ENCODE results near the gene HOOK2.
"Not testable (repeated sequence)": the region's sequence is repeated elsewhere in the genome, so short reads cannot be mapped to it uniquely, and the experiment has no call there.

Gene HOOK2, protein sequence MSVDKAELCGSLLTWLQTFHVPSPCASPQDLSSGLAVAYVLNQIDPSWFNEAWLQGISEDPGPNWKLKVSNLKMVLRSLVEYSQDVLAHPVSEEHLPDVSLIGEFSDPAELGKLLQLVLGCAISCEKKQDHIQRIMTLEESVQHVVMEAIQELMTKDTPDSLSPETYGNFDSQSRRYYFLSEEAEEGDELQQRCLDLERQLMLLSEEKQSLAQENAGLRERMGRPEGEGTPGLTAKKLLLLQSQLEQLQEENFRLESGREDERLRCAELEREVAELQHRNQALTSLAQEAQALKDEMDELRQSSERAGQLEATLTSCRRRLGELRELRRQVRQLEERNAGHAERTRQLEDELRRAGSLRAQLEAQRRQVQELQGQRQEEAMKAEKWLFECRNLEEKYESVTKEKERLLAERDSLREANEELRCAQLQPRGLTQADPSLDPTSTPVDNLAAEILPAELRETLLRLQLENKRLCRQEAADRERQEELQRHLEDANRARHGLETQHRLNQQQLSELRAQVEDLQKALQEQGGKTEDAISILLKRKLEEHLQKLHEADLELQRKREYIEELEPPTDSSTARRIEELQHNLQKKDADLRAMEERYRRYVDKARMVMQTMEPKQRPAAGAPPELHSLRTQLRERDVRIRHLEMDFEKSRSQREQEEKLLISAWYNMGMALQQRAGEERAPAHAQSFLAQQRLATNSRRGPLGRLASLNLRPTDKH

DNA sequence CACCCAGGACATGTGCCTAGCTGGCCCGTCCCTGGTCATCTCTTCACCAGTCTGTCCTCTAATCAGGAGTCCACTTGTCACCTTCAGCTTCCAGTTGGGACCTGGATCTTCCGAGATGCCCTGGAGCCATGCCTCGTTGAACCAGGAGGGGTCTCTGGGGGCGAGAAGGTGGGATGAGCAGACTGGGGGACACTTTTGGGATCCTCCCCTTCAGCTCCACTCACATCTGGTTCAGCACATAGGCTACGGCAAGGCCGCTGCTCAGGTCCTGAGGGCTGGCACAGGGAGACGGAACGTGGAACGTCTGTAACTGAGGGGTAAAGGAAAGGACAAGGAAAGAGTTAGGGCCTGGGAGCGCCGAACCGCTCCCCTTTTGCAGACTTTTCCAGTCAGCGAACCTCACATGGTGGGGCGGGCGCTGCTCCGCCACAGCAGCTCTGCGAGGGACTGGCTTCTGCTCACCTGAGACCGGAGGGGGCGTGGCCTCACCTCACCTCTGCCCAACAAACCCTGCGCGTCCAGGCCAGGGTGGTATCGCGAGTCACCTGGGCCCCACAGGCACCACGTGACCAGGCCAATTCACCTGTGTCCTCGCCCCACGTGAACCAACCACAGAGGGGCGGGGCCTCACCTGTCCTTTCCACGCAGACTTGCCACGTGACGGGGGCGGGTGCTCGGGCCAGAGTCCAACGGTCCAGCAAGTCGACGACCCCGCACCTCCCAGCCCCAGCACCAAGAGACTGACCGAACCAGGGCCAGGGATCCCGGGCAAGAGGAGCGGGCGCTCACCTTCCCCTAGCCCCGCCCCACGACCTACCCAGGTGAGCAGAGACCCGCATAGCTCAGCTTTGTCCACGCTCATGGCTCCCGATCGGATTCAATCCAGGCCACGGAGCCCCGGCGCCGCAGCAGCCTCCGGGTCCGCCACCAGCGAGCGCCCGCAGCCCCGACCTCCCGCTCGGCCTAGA is at the start of gene HOOK2:
Gene HOOK2, minus strand, starts transcription at position 965 of the 968 bp plus-strand sequence. Its CDS starts 103 bp downstream, at position 862.
- Histone ChIP-seq H3K79me2 (ENCODE audit: insufficient read depth, low read depth) (no peaks in the 10 kb centered on the region), H3K4me1 (ENCODE audit: low read depth, poor library complexity, severe bottlenecking) (peaks cover 23% of the 10 kb centered on the region), H3K4me2 (peak within 1 kb of the TSS; percentile 73)

DNA sequence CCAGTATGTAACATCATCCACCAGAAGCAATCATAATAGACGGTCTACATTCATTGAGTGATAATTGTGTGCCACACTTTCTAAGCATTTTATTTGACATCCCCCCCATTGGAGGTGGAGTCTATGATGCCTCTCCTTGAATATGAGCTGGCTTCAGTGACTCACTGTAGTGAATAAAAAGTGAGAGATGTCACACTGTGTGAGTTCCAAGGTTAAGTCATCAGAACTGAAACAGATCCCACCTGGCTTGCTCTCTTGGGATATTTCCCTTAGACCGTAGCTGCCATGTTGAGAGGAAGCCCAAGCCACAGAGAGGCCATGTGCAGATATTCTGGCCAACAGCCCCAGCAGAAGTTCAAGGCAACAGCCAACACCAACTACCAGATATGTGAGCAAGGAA is 46.4 kb upstream of the HOOK2 start:
- Histone ChIP-seq H3K4me2 (no peak overlapping the region), H2AFZ (ENCODE audit: low read depth) (no peak overlapping the region), H3K27ac (no peak overlapping the region), H4K20me1 (ENCODE audit: insufficient read depth) (no peaks in the 10 kb centered on the region), H3K79me2 (ENCODE audit: insufficient read depth, low read depth) (no peaks in the 10 kb centered on the region), H3K9ac (no peak overlapping the region), H3K4me1 (ENCODE audit: low read depth, poor library complexity, severe bottlenecking) (no peaks in the 10 kb centered on the region), H3K4me3 (IDR thresholded peaks at IDR 0.05; ENCODE audit: insufficient read depth, low read depth, low read length) (no peak overlapping the region), H3K36me3 (ENCODE audit: insufficient read depth) (no peaks in the 10 kb centered on the region), H3K27me3 (ENCODE audit: insufficient read depth, low read depth) (peaks cover 2% of the 10 kb centered on the region; the same call in 1 of the 2 replicates)
- TF ChIP-seq, protein P1, sequence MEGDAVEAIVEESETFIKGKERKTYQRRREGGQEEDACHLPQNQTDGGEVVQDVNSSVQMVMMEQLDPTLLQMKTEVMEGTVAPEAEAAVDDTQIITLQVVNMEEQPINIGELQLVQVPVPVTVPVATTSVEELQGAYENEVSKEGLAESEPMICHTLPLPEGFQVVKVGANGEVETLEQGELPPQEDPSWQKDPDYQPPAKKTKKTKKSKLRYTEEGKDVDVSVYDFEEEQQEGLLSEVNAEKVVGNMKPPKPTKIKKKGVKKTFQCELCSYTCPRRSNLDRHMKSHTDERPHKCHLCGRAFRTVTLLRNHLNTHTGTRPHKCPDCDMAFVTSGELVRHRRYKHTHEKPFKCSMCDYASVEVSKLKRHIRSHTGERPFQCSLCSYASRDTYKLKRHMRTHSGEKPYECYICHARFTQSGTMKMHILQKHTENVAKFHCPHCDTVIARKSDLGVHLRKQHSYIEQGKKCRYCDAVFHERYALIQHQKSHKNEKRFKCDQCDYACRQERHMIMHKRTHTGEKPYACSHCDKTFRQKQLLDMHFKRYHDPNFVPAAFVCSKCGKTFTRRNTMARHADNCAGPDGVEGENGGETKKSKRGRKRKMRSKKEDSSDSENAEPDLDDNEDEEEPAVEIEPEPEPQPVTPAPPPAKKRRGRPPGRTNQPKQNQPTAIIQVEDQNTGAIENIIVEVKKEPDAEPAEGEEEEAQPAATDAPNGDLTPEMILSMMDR (conservative IDR thresholded peaks at IDR 0.05; ENCODE audit: low read depth, low read length): no peak

More for the DNA sequence above, at the start of gene HOOK2:
- Histone ChIP-seq H3K36me3 (ENCODE audit: insufficient read depth) (no peaks in the 10 kb centered on the region), H4K20me1 (ENCODE audit: insufficient read depth) (no peaks in the 10 kb centered on the region), H3K4me3 (IDR thresholded peaks at IDR 0.05; ENCODE audit: insufficient read depth, low read depth, low read length) (no peak within 1 kb of the TSS), H3K27ac (no peak within 1 kb of the TSS), H3K27me3 (ENCODE audit: insufficient read depth, low read depth) (no peaks in the 10 kb centered on the region), H3K9ac (peak within 1 kb of the TSS; percentile 18; the same call in 1 of the 2 replicates), H2AFZ (ENCODE audit: low read depth) (peak within 1 kb of the TSS; percentile 54; the same call in 1 of the 2 replicates)
- TF ChIP-seq, protein P1 (conservative IDR thresholded peaks at IDR 0.05; ENCODE audit: low read depth, low read length): no peak

DNA sequence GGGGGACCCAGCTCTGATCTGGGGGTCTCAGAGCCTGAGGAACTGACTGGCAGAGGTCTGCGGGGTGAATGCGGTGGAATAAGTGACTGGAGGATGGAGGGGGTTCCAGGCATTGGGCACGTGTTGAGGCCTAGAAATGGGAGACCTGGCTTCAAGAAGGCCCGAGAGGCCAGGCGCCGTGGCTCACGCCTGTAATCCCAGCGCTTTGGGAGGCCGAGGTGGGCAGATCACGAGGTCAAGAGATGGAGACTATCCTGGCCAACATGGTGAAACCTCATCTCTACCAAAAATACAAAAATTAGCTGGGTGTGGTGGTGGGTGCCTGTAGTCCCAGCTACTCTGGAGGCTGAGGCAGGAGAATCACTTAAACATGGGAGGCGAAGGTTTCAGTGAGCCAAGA is 42.5 kb upstream of the HOOK2 start:
- not testable (repeated sequence) for H3K27me3 ChIP-seq (ENCODE audit: insufficient read depth, low read depth); H3K79me2 ChIP-seq (ENCODE audit: insufficient read depth, low read depth); H3K4me3 ChIP-seq (IDR thresholded peaks at IDR 0.05; ENCODE audit: insufficient read depth, low read depth, low read length); H3K27ac ChIP-seq; H3K9ac ChIP-seq; H3K4me1 ChIP-seq (ENCODE audit: low read depth, poor library complexity, severe bottlenecking); H4K20me1 ChIP-seq (ENCODE audit: insufficient read depth); H3K36me3 ChIP-seq (ENCODE audit: insufficient read depth); H3K4me2 ChIP-seq; H2AFZ ChIP-seq (ENCODE audit: low read depth)

DNA sequence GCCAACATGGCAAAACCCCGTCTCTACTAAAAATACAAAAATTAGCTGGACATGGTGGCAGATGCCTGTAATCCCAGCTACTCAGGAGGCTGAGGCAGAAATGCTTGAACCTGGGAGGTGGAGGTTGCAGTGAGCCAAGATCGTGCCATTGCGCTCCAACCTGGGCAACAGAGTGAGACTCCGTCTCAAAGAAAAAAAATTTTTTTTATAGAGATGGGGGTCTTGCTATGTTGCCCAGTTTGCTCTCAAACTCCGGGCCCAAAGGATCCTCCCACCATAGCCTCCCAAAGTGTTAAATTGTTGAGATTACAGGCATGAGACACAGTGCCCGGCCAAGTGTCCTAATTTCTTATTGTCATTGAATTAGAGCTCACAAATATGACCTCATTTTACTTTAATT is 41.8 kb upstream of the HOOK2 start:
- not testable (repeated sequence) for H3K36me3 ChIP-seq (ENCODE audit: insufficient read depth); H3K4me2 ChIP-seq; H3K27me3 ChIP-seq (ENCODE audit: insufficient read depth, low read depth); H3K9ac ChIP-seq; H4K20me1 ChIP-seq (ENCODE audit: insufficient read depth); H2AFZ ChIP-seq (ENCODE audit: low read depth); H3K27ac ChIP-seq; H3K79me2 ChIP-seq (ENCODE audit: insufficient read depth, low read depth); H3K4me3 ChIP-seq (IDR thresholded peaks at IDR 0.05; ENCODE audit: insufficient read depth, low read depth, low read length); H3K4me1 ChIP-seq (ENCODE audit: low read depth, poor library complexity, severe bottlenecking)

DNA sequence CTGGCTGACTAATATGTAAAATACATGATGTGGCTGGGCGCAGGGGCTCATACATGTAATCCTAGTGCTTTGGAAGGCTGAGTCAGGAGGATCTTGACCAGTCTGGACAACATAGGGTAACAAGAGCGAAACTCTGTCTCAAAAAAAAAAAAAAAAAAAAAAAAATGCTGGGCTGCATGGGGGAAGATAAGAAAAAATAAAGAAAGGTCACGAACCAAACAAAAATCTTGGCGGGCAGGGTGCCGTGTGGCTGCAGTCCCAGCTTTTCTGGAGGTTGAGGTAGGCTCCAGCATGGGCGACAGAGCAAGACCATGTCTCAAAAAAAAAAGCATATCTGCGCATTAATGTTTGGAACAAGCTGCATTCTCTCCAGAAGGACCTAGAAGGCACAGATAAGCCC is 39.7 kb upstream of the HOOK2 start:
- Histone ChIP-seq H3K27me3 (ENCODE audit: insufficient read depth, low read depth) (no peaks in the 10 kb centered on the region), H3K4me1 (ENCODE audit: low read depth, poor library complexity, severe bottlenecking) (no peaks in the 10 kb centered on the region), H2AFZ (ENCODE audit: low read depth) (no peak overlapping the region), H3K9ac (no peak overlapping the region), H3K27ac (no peak overlapping the region), H3K4me2 (no peak overlapping the region), H3K36me3 (ENCODE audit: insufficient read depth) (no peaks in the 10 kb centered on the region), H4K20me1 (ENCODE audit: insufficient read depth) (no peaks in the 10 kb centered on the region), H3K79me2 (ENCODE audit: insufficient read depth, low read depth) (no peaks in the 10 kb centered on the region), H3K4me3 (IDR thresholded peaks at IDR 0.05; ENCODE audit: insufficient read depth, low read depth, low read length) (no peak overlapping the region)
- TF ChIP-seq, protein P1 (conservative IDR thresholded peaks at IDR 0.05; ENCODE audit: low read depth, low read length): no peak
